HCT116 (cell line): Measurements from ENCODE around the gene LGALS3. TPM values are rescaled to one million over a fixed set of nuclear protein-coding genes. Genes with fewer than 3 reads are reported as not detected.
A peak's percentile ranks its signal among the peaks of the same experiment; 100 is the strongest.

ENCODE experiments used
- ATAC-seq: fragments of 200-7000 bp; cut with Tn5 transposase; 2 replicates; pipeline ENCODE4 v1.9.1; 2020; ENCODE audit warnings: mild to moderate bottlenecking, moderate library complexity
- BruUV-seq: library from RNA; stranded (reverse); fragments of 400-500 nt; replicated peaks from 2 replicates; lab custom pipeline; 2021; lab: Mats Ljungman, UMichigan
- CTCF ChIA-PET: fragments of 300-600 bp; sonication (Branson Sonifier 250); formaldehyde crosslinking; loops from one replicate; lab custom pipeline; 2021; ENCODE audit warnings: antibody characterized with exemption; lab: Charles Lee
- POLR2A ChIA-PET: fragments of 300-600, 350-600 bp; sonication (Branson Sonifier 250); formaldehyde crosslinking; loops from one replicate; lab custom pipeline; 2021; ENCODE audit warnings: antibody characterized with exemption; lab: Charles Lee
- RAD21 ChIA-PET, 2 experiments: fragments of 300-600 bp; sonication (Branson Sonifier 250); formaldehyde crosslinking; loops; one replicate each; lab custom pipeline; 2023; ENCODE audit warnings: low total read pairs in 2 of 2; ENCODE audit not compliant: uncharacterized antibody in 2 of 2, unreplicated experiment in 2 of 2, low non-redundant PET in 1 of 2; lab: Charles Lee
- DNase-seq: peaks from one replicate; pipeline ENCODE4 v3.0.0-alpha.2; 2010; ENCODE audit warnings: low read depth, low spot score
- H2AFZ ChIP-seq: fragments of 200-600 bp; shearing (Covaris generic), sonication (generic); 2 replicates; pipeline ENCODE4 v1.6.1; 2017; ENCODE audit warnings: low read depth, mixed run types, mixed read lengths, antibody characterized with exemption, low read length; ENCODE audit not compliant: poor library complexity, severe bottlenecking
- H3K27ac ChIP-seq: 2 replicates; pipeline ENCODE4 v1.5.1; 2012; ENCODE audit warnings: low read depth, low read length
- H3K27me3 ChIP-seq: fragments of 200-600 bp; sonication (generic); 2 replicates; pipeline ENCODE4 v1.6.1; 2016; ENCODE audit warnings: mixed run types, low read length, mixed read lengths; ENCODE audit not compliant: insufficient read depth
- H3K36me3 ChIP-seq, 2 experiments: fragments of 200-500 bp in 1 of 2; fragments of 200-600 bp in 1 of 2; sonication (Bioruptor generic) in 1 of 2; sonication (generic) in 1 of 2; 2 replicates each; pipeline versions ENCODE4 v1.5.1 to v1.6.1; 2014 to 2016; ENCODE audit warnings: low read length in 2 of 2, inconsistent platforms in 1 of 2, mixed read lengths in 1 of 2, mixed run types in 1 of 2; ENCODE audit not compliant: insufficient read depth in 2 of 2, control insufficient read depth in 1 of 2
- H3K4me1 ChIP-seq, 2 experiments: fragments of 200-600 bp in 1 of 2; sonication (generic) in 1 of 2; 2 replicates each; pipeline versions ENCODE4 v1.5.1 to v1.6.1; 2012 to 2017; ENCODE audit warnings: low read length in 2 of 2, inconsistent platforms in 1 of 2, mild to moderate bottlenecking in 1 of 2, mixed read lengths in 1 of 2, mixed run types in 1 of 2, moderate library complexity in 1 of 2; ENCODE audit not compliant: insufficient read depth in 2 of 2, control insufficient read depth in 1 of 2
- H3K4me2 ChIP-seq: fragments of 200-600 bp; sonication (generic); 2 replicates; pipeline ENCODE4 v1.6.1; 2017; ENCODE audit warnings: mixed run types, low read length, mixed read lengths
- H3K4me3 ChIP-seq, 2 experiments: fragments of 200-600 bp in 1 of 2; sonication (generic) in 1 of 2; replicated peaks in 1 of 2; 2 replicates each; pipeline ENCODE4 v1.5.1; 2011 to 2016; ENCODE audit warnings: low read length in 2 of 2, control low read depth in 1 of 2, low read depth in 1 of 2, mild to moderate bottlenecking in 1 of 2, mixed read lengths in 1 of 2, mixed run types in 1 of 2
- H3K79me2 ChIP-seq: fragments of 200-600 bp; sonication (generic); 2 replicates; pipeline ENCODE4 v1.6.1; 2017; ENCODE audit warnings: mild to moderate bottlenecking, mixed run types, low read length, moderate library complexity, mixed read lengths; ENCODE audit not compliant: insufficient read depth
- H3K9ac ChIP-seq: fragments of 200-600 bp; sonication (generic); 2 replicates; pipeline ENCODE4 v1.6.1; 2016; ENCODE audit warnings: low read length, mixed read lengths
- H3K9me2 ChIP-seq: fragments of 200-600 bp; sonication (generic), shearing (Covaris generic); 2 replicates; pipeline ENCODE4 v1.6.1; 2017; ENCODE audit warnings: mixed run types, mild to moderate bottlenecking, moderate library complexity; ENCODE audit not compliant: insufficient read depth
- H3K9me3 ChIP-seq, 2 experiments: fragments of 200-500 bp in 1 of 2; fragments of 200-600 bp in 1 of 2; sonication (Bioruptor generic) in 1 of 2; sonication (generic) in 1 of 2; 2 replicates each; pipeline ENCODE4 v1.6.1; 2014 to 2017; ENCODE audit warnings: low read length in 2 of 2, mixed read lengths in 2 of 2, inconsistent platforms in 1 of 2, low read depth in 1 of 2, mild to moderate bottlenecking in 1 of 2, mixed run types in 1 of 2, moderate library complexity in 1 of 2; ENCODE audit not compliant: control insufficient read depth in 1 of 2, insufficient read depth in 1 of 2
- H4K20me1 ChIP-seq: fragments of 200-600 bp; sonication (generic), shearing (Covaris generic); 2 replicates; pipeline ENCODE4 v1.6.1; 2017; ENCODE audit warnings: mixed run types, mild to moderate bottlenecking, moderate library complexity; ENCODE audit not compliant: insufficient read depth
- CBX3 ChIP-seq: IDR thresholded peaks from 2 replicates; pipeline ENCODE4 v1.6.1; 2012; ENCODE audit warnings: low read depth
- CEBPB ChIP-seq: IDR thresholded peaks from 2 replicates; pipeline ENCODE4 v1.6.1; 2012; ENCODE audit warnings: low read depth
- CTCF ChIP-seq, 3 experiments: fragments of 200-600 bp in 1 of 3; sonication (generic) in 1 of 3; IDR thresholded peaks in 2 of 3; conservative IDR thresholded peaks in 1 of 3; 2 replicates each; pipeline ENCODE4 v1.5.1; 2012 to 2017; ENCODE audit warnings: low read depth in 2 of 3, low read length in 2 of 3, antibody characterized with exemption in 1 of 3, borderline replicate concordance in 1 of 3, control low read depth in 1 of 3, mild to moderate bottlenecking in 1 of 3, mixed read lengths in 1 of 3, mixed run types in 1 of 3, moderate library complexity in 1 of 3; ENCODE audit not compliant: insufficient read depth in 1 of 3
- EGR1 ChIP-seq: IDR thresholded peaks from 2 replicates; pipeline ENCODE4 v1.6.1; 2012; ENCODE audit warnings: low read depth
- ELF1 ChIP-seq: IDR thresholded peaks from 2 replicates; pipeline ENCODE4 v1.6.1; 2012; ENCODE audit warnings: low read depth, borderline replicate concordance
- EZH2 ChIP-seq: fragments of 200-600 bp; sonication (generic); IDR thresholded peaks from 2 replicates; pipeline ENCODE4 v1.6.1; 2017; ENCODE audit warnings: antibody characterized with exemption, mixed run types
- FOSL1 ChIP-seq: IDR thresholded peaks from 2 replicates; pipeline ENCODE4 v1.6.1; 2012; ENCODE audit warnings: low read depth
- JUND ChIP-seq: IDR thresholded peaks from 2 replicates; pipeline ENCODE4 v1.6.1; 2012
- MAX ChIP-seq: IDR thresholded peaks from 2 replicates; pipeline ENCODE4 v1.6.1; 2012
- POLR2AphosphoS5 ChIP-seq: IDR thresholded peaks from 2 replicates; pipeline ENCODE4 v1.6.1; 2011; ENCODE audit warnings: mild to moderate bottlenecking, low read depth, low read length, moderate library complexity
- RAD21 ChIP-seq: IDR thresholded peaks from 2 replicates; pipeline ENCODE4 v1.6.1; 2012; ENCODE audit warnings: low read depth, mild to moderate bottlenecking
- SP1 ChIP-seq: IDR thresholded peaks from 2 replicates; pipeline ENCODE4 v1.6.1; 2012; ENCODE audit warnings: low read depth
- TCF7L2 ChIP-seq: IDR thresholded peaks from 2 replicates; pipeline ENCODE4 v1.7.0; 2011; ENCODE audit warnings: borderline replicate concordance, inconsistent platforms; ENCODE audit not compliant: insufficient read depth, insufficient read length; ENCODE audit errors: extremely low read depth
- YY1 ChIP-seq: IDR thresholded peaks from 2 replicates; pipeline ENCODE4 v1.6.1; 2011; ENCODE audit warnings: low read length, low read depth, moderate library complexity, mild to moderate bottlenecking; ENCODE audit not compliant: insufficient replicate concordance; ENCODE audit errors: extremely low read depth
- ZNF274 ChIP-seq: fragments of 200-500 bp; sonication (Bioruptor generic); IDR thresholded peaks from 2 replicates; pipeline ENCODE4 v1.6.1; 2014; ENCODE audit warnings: mild to moderate bottlenecking, low read depth, low read length, inconsistent platforms
- intact Hi-C: fragments of 100-400 bp; cut with micrococcal nuclease; formaldehyde crosslinking; loops from 2 replicates; pipeline ENCODE4 v1.10.0; 2022
- total RNA-seq: library from RNA; stranded (reverse); gene quantifications from one replicate; pipeline ENCODE4 v1.2.1, GENCODE V29; 2021; ENCODE audit not compliant: unreplicated experiment
- TF ChIP-seq, protein P1 (sequence below): IDR thresholded peaks from 2 replicates; pipeline ENCODE4 v1.6.1; 2011; ENCODE audit warnings: mild to moderate bottlenecking, low read length, moderate library complexity; ENCODE audit not compliant: insufficient replicate concordance; ENCODE audit errors: extremely low read depth

LGALS3 gene
- total RNA-seq, 1 experiment from 2014 or later: 86.1 TPM

- intact Hi-C loops: loop anchor here (5.0 to 10.0 kb wide), 2 partner anchors 62 to 270 kb away; no protein-coding TSS in a partner anchor
- Histone ChIP-seq H3K4me1 (peaks cover 0 to 19% of the 10 kb centered on the region in 2 experiments; a peak in 3 of 4 replicates), H4K20me1 (no peaks in the 10 kb centered on the region), H3K4me3 (no peak overlapping the region), H3K79me2 (no peaks in the 10 kb centered on the region), H2AFZ (no peak overlapping the region), H3K9ac (no peak overlapping the region), H3K27me3 (no peaks in the 10 kb centered on the region), H3K27ac (no peak overlapping the region), H3K4me2 (peak overlapping the region; percentile 22; the same call in 1 of the 2 replicates), H3K9me2 (no peaks in the 10 kb centered on the region), H3K36me3 (no peaks in the 10 kb centered on the region), H3K9me3 (no peaks in the 10 kb centered on the region)
- ChIA-PET RAD21 (no interaction called here), CTCF (interaction anchor here (1.4 kb wide), 1 partner anchor 76 kb away, joined by 4 read pairs; no protein-coding TSS in a partner anchor), POLR2A (interaction anchor here (1.3 kb wide), 1 partner anchor 18 kb away, joined by 3 read pairs; no protein-coding TSS in a partner anchor)
- TF ChIP-seq FOSL1 (no peak), POLR2AphosphoS5 (no peak), TCF7L2 (no peak), YY1 (no peak), SP1 (no peak), CTCF (IDR thresholded peaks at IDR 0.05 in 2 of 3, conservative IDR thresholded peaks at IDR 0.05 in 1 of 3; ENCODE audit: borderline replicate concordance in 1 of 3, insufficient read depth in 1 of 3, low read depth in 2 of 3, low read length in 2 of 3) (no peak), EGR1 (no peak), EZH2 (no peak), ZNF274 (no peak), ELF1 (no peak), CBX3 (no peak), JUND (no peak), CEBPB (no peak), MAX (no peak), RAD21 (no peak)
- TF ChIP-seq, protein P1, sequence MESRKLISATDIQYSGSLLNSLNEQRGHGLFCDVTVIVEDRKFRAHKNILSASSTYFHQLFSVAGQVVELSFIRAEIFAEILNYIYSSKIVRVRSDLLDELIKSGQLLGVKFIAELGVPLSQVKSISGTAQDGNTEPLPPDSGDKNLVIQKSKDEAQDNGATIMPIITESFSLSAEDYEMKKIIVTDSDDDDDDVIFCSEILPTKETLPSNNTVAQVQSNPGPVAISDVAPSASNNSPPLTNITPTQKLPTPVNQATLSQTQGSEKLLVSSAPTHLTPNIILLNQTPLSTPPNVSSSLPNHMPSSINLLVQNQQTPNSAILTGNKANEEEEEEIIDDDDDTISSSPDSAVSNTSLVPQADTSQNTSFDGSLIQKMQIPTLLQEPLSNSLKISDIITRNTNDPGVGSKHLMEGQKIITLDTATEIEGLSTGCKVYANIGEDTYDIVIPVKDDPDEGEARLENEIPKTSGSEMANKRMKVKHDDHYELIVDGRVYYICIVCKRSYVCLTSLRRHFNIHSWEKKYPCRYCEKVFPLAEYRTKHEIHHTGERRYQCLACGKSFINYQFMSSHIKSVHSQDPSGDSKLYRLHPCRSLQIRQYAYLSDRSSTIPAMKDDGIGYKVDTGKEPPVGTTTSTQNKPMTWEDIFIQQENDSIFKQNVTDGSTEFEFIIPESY: no peak
- ATAC-seq (no peak), DNase-seq (no peak)
- BruUV-seq: no TSS peak
Measured at GRCh38 chr14:55085060-55085660, 43.9 kb upstream of the LGALS3 start.
